ENCODE results near the gene BMPR2. TPM values are rescaled to one million over a fixed set of nuclear protein-coding genes. Genes with fewer than 3 reads are reported as not detected.
"Not testable (repeated sequence)": the region's sequence is repeated elsewhere in the genome, so short reads cannot be mapped to it uniquely, and the experiment has no call there.

BMPR2 gene
- polyA plus RNA-seq, 1 donor from 2014 or later: 4.7 TPM

DNA sequence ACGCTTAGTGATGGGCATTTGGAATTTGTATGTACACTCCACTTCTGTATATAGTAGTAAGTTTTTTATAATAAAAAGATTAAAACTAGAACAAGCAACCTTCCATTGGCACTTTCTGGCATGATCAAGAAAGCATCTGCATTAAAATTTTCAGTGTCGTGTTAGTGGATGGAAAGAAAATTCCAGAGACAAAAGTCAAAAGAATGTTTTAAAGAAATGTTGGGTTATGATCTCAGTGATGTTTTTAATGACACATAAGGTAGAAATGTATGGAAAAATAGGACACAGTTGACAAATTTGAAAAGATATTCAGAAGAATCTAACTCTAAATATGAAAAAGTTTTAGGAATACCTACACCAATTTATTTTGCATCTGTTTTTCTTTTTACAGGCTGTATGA is 132.6 kb downstream of the BMPR2 start:
- no peak overlapping the region for H3K4me3 Mint-ChIP-seq

DNA sequence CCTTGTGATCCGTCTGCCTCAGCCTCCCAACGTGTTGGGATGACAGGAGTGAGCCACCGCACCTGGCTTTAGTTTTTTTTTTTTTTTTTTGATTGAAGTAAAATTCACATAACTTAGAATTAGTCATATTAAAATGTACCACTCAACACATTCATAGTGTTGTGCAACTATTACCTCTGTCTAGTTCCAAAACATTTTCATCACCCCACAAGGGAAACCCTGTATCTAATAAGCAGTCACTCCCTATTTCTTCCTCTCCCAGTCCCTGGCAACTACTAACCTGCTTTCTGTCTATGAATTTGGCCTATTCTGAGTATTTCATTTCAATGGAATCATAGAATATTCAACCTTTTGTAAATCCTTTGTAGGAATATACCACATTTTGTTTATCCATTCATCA is 134.8 kb downstream of the BMPR2 start:
- no peaks in the 10 kb centered on the region for H3K27me3 Mint-ChIP-seq
- H3K27ac Mint-ChIP-seq: no peak overlapping the region
- H3K9me3 Mint-ChIP-seq: no peaks in the 10 kb centered on the region
- peaks cover 3% of the 10 kb centered on the region for H3K36me3 Mint-ChIP-seq
- peaks cover 0 to 2% (median 0%) of the 10 kb centered on the region in 3 donors for H3K4me1 Mint-ChIP-seq
- no peak overlapping the region for H3K4me3 Mint-ChIP-seq

More for the DNA sequence above, 132.6 kb downstream of the BMPR2 start:
- Mint-ChIP-seq H3K9me3 (no peaks in the 10 kb centered on the region), H3K4me1 (peaks cover 0 to 2% (median 0%) of the 10 kb centered on the region in 3 donors), H3K27me3 (no peaks in the 10 kb centered on the region), H3K36me3 (peaks cover 9% of the 10 kb centered on the region), H3K27ac (no peak overlapping the region)

DNA sequence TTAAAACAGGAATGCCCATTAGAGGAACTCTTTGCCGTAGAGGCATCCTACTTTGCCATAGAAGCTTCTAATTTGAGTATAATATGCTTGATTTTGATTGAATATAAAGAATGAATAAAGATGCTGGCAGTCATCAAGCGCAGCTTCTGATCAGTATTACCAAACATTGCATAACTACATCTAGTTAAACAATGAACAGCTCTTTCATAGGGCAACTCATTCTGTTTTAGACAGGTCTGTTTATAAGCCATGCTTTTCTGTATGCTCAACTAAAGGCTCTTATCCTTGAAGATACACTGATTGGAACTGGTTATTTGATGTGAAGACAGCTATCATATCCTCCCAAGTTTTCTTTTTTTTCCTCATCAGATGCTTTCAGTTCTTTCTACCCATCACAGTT is 136.0 kb downstream of the BMPR2 start:
- H3K27me3 Mint-ChIP-seq: no peaks in the 10 kb centered on the region
- peaks cover 0 to 2% (median 0%) of the 10 kb centered on the region in 3 donors for H3K4me1 Mint-ChIP-seq
- H3K36me3 Mint-ChIP-seq: peaks cover 3% of the 10 kb centered on the region
- H3K27ac Mint-ChIP-seq: peak overlapping the region in 1 of 3 donors; percentile 24
- no peaks in the 10 kb centered on the region for H3K9me3 Mint-ChIP-seq
- H3K4me3 Mint-ChIP-seq: no peak overlapping the region

DNA sequence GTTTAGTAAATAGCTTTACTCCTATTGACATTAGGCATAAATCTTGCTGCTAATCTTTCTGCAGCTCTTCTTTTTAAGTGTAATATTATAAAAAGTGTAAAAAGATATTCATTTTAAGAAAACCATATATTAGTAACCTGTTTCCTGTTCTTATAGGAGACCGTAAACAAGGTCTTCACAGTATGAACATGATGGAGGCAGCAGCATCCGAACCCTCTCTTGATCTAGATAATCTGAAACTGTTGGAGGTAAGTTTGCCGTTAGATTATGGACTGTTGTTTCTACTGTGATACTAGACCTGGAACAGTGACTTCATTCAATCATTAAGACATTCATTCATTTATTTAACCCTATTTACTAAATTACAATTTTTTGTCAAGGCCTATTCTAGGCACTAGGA is 138.6 kb downstream of the BMPR2 start:
- Mint-ChIP-seq H3K4me3 (no peak overlapping the region), H3K27ac (no peak overlapping the region), H3K4me1 (peaks cover 0 to 2% (median 0%) of the 10 kb centered on the region in 3 donors), H3K27me3 (no peaks in the 10 kb centered on the region), H3K9me3 (no peaks in the 10 kb centered on the region), H3K36me3 (peaks cover 5% of the 10 kb centered on the region)

DNA sequence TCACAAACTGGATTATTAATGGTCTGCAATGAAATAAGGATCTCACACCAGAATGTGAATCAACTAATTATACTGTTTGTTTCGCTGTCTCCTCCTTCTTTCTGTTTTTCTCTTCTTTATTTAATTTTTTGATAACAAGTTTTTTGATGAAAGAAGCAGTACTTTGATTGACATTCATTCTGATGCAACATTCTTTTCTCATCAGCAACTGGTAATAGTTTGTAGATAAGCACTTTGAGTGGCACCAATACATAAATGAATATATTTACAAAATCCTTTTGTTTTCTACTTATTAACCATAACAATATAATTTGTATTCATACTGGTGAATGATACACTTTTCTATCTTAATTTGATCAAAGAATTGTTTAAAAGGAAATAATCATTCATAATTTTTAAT is 143.3 kb downstream of the BMPR2 start:
- Mint-ChIP-seq H3K36me3 (peaks cover 12% of the 10 kb centered on the region), H3K27ac (no peak overlapping the region), H3K9me3 (no peaks in the 10 kb centered on the region), H3K4me1 (no peaks in the 10 kb centered on the region), H3K27me3 (no peaks in the 10 kb centered on the region), H3K4me3 (no peak overlapping the region)

DNA sequence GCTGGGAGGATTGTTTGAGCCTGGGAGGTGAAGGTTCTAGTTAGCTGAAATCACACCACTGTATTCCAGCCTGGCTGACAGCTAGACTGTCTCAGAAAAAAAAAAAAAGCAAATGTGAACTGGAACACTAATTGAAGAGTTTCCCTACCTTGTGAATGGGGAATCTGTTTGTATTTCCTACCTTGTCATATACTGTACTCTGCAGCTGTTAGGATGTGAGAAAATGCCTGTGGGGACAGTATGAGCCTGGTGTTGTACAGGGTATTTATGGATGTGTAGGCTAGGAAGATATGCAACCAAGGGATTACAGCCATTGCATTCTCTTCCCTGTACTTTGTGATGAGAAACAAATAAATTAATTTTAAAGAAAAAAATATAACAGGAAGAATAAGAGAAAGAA is 145.3 kb downstream of the BMPR2 start:
- Mint-ChIP-seq H3K9me3 (no peaks in the 10 kb centered on the region), H3K4me3 (peak overlapping the region in 1 of 4 donors; percentile 65), H3K27me3 (no peaks in the 10 kb centered on the region), H3K36me3 (peaks cover 14% of the 10 kb centered on the region), H3K4me1 (no peaks in the 10 kb centered on the region), H3K27ac (no peak overlapping the region)

DNA sequence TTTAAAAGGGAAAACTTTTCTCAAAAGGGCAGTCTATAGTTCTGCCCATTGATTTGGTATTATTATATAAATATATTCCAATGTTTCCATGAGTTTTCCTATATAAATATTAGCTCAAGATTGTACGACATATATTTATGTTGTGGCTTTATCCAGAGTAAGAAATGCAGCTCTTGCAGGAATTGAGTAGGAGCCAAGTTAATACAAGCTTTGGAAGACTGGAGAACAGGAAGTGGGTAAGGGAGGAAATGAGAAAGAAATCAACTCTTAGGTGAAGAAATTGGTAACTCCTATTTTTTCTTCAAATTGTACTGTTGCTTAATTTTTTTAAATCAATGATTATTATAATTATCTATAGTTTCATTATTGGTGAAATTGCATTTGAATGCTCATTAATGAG is 153.3 kb downstream of the BMPR2 start:
- no peaks in the 10 kb centered on the region for H3K27me3 Mint-ChIP-seq

DNA sequence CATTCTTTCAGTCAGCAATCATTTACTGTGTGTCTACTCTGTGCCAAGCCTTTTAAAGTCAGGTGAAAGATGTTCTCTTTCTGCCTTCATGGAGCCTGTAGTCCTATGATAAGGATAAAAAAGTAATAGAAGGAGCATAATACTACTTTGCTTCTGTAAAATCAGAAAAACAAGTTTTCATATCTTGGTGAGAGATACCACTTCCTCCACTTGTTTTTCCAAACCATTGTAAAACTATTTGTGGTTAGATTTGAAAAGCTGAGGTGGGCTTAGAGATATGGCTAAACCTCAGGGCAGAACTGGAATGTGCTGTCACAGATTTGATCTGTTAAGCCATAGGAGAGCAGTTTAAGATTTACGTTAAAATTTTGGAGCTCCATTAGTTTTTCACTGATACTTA is 153.9 kb downstream of the BMPR2 start:
- no peaks in the 10 kb centered on the region for H3K9me3 Mint-ChIP-seq
- H3K4me3 Mint-ChIP-seq: no peak overlapping the region

More for the DNA sequence above, 153.3 kb downstream of the BMPR2 start:
- Mint-ChIP-seq H3K27ac (peak overlapping the region in 1 of 3 donors; percentile 27), H3K36me3 (peaks cover 3% of the 10 kb centered on the region), H3K4me1 (peaks cover 0 to 1% (median 0%) of the 10 kb centered on the region in 3 donors), H3K9me3 (no peaks in the 10 kb centered on the region), H3K4me3 (no peak overlapping the region)

DNA sequence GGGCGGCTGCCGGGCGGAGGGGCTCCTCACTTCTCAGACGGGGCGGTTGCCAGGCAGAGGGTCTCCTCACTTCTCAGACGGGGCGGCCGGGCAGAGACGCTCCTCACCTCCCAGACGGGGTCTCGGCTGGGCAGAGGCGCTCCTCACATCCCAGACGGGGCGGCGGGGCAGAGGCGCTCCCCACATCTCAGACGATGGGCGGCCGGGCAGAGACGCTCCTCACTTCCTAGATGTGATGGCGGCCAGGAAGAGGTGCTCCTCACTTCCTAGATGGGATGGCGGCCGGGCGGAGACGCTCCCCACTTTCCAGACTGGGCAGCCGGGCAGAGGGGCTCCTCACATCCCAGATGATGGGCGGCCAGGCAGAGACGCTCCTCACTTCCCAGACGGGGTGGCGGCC is 159.2 kb downstream of the BMPR2 start:
- not testable (repeated sequence) for H3K4me3 Mint-ChIP-seq, H3K27ac Mint-ChIP-seq, H3K4me1 Mint-ChIP-seq, H3K27me3 Mint-ChIP-seq, H3K9me3 Mint-ChIP-seq, H3K36me3 Mint-ChIP-seq

More for the DNA sequence above, 153.9 kb downstream of the BMPR2 start:
- Mint-ChIP-seq H3K27me3 (no peaks in the 10 kb centered on the region), H3K27ac (no peak overlapping the region), H3K36me3 (peaks cover 3% of the 10 kb centered on the region), H3K4me1 (peaks cover 0 to 1% (median 0%) of the 10 kb centered on the region in 3 donors)

DNA sequence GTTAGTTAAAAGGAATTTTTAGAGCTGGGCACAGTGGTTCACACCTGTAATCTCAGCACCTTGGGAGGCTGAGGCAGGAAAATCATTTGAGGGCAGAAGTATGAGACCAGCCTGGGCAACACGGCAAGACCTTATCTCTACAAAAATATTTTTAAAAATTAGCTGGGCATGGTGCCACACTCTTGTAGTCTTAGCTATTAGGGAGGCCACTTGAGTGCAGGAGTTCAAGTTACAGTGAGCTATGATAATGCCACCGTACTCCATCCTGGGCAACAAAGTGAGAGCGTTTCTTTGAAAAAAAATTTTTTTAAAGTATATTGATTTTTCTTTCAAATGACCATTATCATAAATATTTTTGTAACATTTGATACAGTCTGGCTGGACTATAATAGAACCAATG is 165.0 kb downstream of the BMPR2 start:
- H3K27ac Mint-ChIP-seq: no peak overlapping the region
- no peaks in the 10 kb centered on the region for H3K27me3 Mint-ChIP-seq
- H3K36me3 Mint-ChIP-seq: peaks cover 2% of the 10 kb centered on the region
- H3K9me3 Mint-ChIP-seq: no peaks in the 10 kb centered on the region
- no peak overlapping the region for H3K4me3 Mint-ChIP-seq
- H3K4me1 Mint-ChIP-seq: no peaks in the 10 kb centered on the region

DNA sequence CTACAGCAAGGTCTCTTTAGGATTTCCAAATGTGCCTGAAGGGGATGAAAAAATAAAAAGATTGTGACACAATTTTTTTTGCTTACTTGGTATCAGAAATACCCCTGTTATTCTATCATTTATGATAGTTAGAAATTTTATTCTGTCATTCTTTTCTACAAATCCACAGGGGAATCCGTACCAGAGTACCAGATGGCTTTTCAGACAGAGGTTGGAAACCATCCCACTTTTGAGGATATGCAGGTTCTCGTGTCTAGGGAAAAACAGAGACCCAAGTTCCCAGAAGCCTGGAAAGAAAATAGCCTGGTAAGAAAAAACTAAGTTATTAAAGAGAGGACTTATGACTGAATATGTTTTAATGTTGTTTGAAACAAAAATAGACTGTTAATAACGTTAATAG is 166.0 kb downstream of the BMPR2 start:
- no peaks in the 10 kb centered on the region for H3K9me3 Mint-ChIP-seq
- H3K4me1 Mint-ChIP-seq: no peaks in the 10 kb centered on the region
- no peak overlapping the region for H3K4me3 Mint-ChIP-seq
- H3K36me3 Mint-ChIP-seq: peaks cover 2% of the 10 kb centered on the region
- no peaks in the 10 kb centered on the region for H3K27me3 Mint-ChIP-seq
- H3K27ac Mint-ChIP-seq: no peak overlapping the region

DNA sequence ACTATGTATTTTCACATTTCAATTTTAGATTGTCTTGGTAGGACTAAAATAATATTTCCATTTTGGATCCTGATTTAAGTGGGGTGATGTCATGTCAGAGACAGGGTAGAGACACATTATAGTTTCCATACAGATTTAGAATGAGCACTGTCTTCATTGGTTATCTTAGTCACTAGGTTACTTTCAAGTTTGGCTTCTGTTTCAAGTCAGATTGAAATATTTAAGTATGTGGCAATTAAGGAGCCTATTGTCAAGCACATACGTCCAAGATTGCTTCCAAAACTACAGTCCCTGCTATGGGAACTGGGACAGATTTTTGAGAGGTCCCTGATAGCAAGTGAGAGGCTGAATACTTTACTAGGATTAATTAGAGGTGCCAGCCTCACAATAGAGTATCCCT is 169.4 kb downstream of the BMPR2 start:
- Mint-ChIP-seq H3K9me3 (no peaks in the 10 kb centered on the region), H3K27ac (no peak overlapping the region), H3K36me3 (no peaks in the 10 kb centered on the region), H3K4me3 (no peak overlapping the region), H3K27me3 (no peaks in the 10 kb centered on the region), H3K4me1 (no peaks in the 10 kb centered on the region)

DNA sequence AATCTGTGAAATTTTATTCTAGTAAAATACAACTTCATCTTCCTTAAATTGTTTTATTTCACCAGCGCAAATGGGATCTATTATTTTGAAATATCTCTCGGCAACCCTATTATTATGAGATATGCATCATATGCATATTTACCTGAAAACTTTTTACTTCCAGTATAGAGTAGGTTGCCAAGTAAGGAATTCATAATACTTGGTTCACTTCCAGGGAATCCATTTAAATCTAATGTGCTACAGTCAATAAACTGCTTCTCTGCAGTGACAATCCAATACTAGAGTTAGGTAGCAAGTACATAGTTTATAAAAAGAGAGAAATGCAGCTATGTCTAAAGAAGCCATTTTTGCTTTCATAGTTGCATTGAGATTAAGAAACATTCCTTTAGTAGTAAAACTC is 169.8 kb downstream of the BMPR2 start:
- Mint-ChIP-seq H3K9me3 (no peaks in the 10 kb centered on the region), H3K27me3 (no peaks in the 10 kb centered on the region), H3K27ac (no peak overlapping the region), H3K4me3 (no peak overlapping the region), H3K4me1 (no peaks in the 10 kb centered on the region), H3K36me3 (no peaks in the 10 kb centered on the region)

DNA sequence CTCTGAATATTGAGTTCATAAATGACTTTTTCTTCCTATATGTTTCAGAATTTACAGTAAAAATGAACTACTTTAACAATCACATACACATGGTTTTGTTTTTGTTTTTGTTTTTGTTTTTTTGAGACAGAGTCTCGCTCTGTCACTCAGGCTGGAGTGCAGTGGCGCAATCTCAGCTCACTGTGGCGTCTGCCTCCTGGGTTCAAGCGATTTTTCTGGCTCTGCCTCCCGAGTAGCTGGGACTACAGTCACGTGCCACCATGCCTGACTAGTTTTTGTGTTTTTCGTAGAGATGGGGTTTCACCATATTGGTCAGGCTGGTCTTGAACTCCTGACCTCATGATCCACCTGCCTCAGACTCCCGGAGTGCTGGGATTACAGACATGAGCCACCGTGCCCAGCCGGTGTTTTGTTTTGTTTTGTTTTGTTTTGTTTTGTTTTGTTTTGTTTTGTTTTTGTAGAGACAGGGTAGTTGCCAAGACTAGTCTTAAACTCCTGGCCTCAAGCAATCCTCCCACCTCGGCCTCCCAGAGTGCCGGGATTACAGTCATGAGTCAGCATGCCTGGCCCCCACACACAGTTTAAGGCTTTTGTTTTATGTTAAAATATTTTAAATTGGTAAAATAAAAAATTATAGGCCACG is 170.5 kb downstream of the BMPR2 start:
- H3K27me3 Mint-ChIP-seq, H3K4me1 Mint-ChIP-seq, H3K36me3 Mint-ChIP-seq, H3K9me3 Mint-ChIP-seq, H3K27ac Mint-ChIP-seq, H3K4me3 Mint-ChIP-seq: not testable (repeated sequence)

DNA sequence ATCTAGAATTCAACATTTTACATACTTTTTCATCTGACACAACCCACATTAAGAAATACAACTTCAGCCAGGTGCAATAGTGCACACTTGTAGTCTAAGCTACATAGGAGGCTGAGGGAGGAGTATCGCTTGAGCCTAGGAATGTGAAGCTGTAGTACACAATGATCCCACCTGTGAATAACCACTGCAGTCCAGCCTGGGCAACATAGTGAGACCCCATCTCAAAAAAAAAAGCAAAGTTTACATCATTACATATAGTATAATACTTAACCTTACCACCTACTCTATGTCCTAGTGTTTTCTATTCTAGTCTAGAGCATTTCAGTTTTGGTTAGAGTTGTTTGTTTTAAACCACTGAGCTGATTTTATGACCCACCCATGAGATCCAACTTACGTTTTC is 172.1 kb downstream of the BMPR2 start:
- H3K27me3 Mint-ChIP-seq: no peaks in the 10 kb centered on the region
- no peaks in the 10 kb centered on the region for H3K4me1 Mint-ChIP-seq
- H3K36me3 Mint-ChIP-seq: peaks cover 3% of the 10 kb centered on the region
- no peaks in the 10 kb centered on the region for H3K9me3 Mint-ChIP-seq
- no peak overlapping the region for H3K27ac Mint-ChIP-seq
- H3K4me3 Mint-ChIP-seq: no peak overlapping the region

DNA sequence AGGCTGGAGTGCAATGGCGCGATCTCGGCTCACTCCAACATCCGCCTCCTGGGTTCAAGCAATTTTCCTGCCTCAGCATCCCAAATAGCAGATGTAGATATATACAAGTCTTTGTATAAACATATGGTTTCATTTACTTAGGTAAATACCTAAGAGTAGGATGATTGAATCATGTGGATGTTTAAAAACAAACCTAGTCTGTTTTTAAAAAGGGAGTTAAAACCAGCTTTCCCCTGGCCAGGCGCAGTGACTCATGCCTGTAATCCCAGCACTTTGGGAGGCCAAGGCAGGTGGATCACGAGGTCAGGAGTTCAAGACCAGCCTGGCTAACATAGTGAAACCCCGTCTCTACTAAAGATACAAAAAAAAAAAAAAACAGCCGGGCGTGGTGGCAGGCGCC is 174.9 kb downstream of the BMPR2 start:
- not testable (repeated sequence) for H3K27me3 Mint-ChIP-seq, H3K4me1 Mint-ChIP-seq, H3K27ac Mint-ChIP-seq, H3K36me3 Mint-ChIP-seq, H3K4me3 Mint-ChIP-seq, H3K9me3 Mint-ChIP-seq
